NCI-H2196 treated with DMSO at 0.1 percent for 48 hours (cell line): ENCODE measurements around the gene DHX8.
"Not testable (repeated sequence)": the region's sequence is repeated elsewhere in the genome, so short reads cannot be mapped to it uniquely, and the experiment has no call there.

Experiments
- DNase-seq: peaks from one replicate; lab custom pipeline; 2025; ENCODE audit not compliant: unreplicated experiment; lab: John Stamatoyannopoulos, UW

Gene DHX8

DNA sequence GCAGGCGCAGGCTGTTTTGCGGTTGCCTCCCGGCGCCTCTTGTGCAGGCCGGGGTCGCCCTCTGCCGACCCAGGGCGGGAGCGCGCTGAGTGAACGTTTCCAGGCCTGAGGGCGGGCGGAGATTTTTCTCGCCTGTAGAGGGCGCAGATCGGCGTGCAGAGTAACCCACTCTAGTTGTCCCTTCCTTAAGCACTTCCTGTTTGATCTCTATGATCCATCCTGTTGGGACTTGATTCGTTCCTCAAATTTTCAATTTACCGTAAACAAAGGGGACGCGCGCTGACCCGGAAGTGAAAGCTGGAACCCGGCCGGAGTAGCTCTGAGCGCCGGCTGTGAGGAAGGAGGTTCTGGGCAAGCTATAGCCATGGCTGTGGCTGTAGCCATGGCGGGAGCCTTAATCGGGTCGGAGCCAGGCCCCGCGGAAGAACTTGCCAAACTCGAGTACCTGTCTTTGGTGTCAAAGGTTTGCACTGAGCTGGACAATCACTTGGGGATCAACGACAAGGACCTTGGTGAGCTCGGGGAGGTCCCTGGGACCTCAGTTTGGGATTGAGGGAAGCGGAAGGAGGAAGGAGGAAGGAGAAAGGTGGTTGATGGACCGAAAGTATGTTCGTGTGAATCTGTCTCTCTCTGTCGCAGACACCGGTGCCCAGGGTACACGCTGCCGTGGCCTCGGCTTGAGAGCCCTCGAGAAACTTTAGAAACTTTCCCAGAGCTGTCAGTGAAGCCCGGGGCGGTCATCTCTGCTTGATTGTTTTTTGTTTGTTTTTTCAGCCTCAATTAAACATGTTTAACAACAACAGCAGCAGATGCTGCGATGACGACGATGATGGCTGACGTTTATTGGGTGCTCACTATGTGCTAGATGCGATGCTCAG lies at the start of gene DHX8:
TSS of gene DHX8 (plus strand) at position 302 of the 878 bp plus-strand sequence. CDS start at position 365, 63 bp downstream.
- DNase-seq: peak; percentile 96

DNA sequence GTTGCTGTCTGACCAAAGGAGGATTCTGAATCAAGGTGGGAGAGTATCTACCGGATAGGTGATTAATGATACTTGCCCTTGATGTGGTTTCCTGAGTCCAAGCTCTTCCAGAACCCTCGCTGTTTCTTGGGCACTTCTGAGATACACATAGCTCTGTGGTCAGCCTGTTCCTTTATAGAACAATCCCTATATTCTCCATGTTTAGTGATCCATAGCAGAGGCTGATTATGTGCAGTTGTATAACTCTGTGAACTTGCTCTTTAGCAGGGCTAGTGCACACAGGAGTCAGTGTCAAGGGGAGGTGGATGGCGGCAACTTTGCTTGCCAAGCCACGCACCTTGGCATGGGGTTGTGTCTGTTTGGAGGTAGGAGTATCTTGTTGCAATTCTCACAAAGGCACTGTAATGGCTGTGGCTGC lies 48.9 kb upstream of the DHX8 start:
- DNase-seq: no peak

DNA sequence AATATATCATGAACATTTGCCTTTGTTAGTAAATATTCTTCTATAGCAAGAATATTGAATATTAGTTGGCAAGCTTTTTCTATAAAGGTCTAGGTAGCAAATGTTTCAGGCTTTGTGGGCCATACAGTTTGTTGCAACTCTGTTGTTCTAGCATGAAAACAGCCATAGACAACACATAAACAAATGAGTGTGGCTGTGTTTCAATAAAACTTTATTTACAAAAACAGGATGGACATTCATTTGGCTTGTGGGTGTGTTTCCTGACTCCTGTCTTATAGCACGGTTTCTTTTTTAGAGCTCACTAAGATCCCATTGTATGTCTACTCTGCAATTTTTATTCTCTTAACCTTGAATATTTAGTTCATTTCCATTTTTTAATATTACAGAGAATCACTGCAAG lies 46.0 kb upstream of the DHX8 start:
- no peak for DNase-seq

DNA sequence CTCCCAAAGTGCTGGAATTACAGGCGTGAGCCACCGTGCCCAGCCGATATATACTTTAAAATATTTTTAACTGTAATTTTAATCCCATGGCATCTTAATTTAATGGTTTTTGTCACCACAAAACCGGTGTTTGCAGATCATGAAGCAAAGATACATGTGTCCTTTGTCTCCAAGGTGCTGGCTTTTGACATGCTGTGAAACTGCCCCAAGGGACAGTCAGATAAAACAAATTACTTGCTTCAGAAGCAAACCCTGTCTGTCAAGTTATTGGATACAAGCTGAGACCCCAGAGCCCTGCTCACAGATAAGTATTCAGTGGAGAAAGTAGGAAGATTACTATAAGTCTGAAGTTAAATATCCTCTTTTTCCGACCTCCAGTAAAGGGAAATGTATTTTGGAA lies 45.1 kb upstream of the DHX8 start:
- no peak for DNase-seq

DNA sequence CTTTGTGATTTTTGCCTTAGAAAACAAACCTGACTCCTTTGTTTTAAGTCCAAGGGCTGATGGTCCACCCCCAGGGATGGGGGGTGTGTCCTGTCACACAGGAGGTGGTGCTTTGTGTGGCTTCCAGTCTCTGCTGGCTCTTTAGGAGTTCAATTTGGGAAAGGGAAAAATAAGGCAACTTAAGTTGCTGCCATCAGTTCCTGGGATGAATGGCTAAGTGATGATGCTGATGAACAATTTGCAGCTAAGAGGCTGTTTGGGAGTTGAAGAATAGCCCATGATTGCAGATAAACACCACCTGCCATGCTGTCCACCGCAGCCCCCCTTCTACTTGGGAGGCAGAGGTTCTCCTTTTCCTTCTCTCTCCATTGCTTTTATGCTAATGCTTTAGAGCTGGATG lies 44.7 kb upstream of the DHX8 start:
- no peak for DNase-seq

DNA sequence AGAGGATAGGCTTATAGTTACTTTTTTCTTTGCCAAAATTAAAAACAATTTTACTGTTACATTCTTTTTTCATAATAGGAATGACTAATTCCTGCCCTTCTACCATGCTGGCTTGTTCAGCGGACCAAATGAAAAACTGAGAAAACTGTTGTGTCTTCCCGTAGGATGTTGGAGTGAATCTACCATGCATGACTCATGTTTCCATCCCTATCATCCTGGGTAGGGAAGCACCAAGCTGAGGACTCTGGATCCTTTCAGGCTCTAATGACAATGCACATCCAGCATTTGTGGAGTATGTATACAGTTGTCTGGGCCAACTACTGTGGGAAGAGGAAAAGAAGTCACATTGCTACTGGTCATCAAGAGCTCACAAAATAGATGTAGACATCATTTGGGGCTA lies 41.1 kb upstream of the DHX8 start:
- DNase-seq: no peak

DNA sequence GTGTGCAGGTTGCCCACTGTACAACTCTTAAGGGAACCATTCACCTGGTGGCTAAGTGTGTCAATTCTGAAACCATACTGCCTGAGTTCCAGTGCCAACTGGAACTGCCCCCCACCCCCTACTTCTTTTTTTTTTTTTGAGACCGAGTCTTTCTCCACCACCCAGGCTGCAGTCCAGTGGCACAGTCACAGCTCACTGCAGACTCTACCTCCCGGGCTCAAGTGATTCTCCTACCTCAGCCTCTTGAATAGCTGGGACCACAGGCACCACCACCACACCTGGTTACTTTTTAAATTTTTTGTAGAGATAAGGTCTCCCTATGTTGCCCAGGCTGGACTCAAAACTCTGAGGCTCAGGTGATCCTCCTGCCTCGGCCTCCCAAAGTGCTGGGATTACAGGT lies 40.4 kb upstream of the DHX8 start:
- no peak for DNase-seq

DNA sequence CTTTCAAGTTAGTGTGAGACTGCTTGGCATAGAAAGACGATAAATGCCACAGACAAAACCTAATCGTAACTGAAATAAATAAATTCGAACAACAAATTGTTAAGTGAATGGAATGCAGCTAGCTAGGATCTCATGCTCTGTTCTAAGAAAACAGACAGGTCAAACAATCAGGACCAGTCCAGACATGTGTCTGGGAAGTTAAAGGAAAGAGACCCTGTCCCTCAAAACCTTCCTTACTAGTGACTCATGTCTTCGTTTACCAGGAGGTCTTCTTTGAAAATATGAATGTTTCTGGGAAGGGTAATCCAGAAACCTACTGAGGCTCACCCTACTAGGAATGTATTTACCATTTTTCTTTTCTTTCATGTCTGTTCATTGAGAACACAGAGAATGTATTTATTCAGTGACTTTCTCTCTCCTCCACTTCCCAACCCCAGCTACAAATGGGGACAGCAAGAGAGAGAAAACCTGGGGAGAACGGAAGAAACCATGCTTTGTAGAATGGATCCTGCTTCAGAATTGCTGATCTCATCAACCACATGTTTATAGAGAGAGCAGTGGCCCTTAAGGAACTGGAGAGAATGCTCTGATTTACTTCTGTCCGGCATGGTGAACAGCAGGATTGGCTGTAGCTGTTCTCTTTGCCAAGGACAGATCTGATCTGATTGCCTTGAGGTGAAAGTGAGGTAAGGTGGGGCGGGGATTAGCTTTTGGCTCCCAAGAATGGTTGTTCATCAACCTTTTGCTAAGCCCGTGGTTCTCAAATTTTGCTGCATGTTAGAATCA lies 39.4 kb upstream of the DHX8 start:
- no peak for DNase-seq

DNA sequence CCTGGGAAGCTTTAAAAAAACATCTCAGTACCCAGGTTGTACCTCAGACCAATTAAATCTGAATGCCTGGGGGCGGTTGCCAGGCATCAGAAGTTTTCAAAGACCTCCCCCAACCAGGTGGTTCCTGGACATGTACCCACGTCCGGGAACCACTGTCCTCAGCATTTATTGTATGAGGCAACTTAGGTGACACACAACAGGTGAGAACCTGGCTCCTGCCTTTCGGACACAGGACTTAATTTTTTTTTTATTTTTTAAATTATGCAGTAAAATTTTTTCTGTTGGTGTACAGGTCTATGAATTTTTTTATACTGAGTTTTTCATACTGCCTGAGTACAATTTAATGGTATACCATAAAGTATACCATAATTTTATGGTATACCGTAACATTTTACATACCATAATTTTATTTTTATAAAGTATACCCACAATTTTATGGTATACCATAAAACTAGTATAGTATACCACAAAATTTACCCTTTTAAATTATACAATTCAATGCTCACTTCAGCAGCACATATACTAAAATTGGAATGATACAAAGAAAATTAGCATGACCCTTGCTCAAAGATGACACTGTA lies 38.7 kb upstream of the DHX8 start:
- no peak for DNase-seq

DNA sequence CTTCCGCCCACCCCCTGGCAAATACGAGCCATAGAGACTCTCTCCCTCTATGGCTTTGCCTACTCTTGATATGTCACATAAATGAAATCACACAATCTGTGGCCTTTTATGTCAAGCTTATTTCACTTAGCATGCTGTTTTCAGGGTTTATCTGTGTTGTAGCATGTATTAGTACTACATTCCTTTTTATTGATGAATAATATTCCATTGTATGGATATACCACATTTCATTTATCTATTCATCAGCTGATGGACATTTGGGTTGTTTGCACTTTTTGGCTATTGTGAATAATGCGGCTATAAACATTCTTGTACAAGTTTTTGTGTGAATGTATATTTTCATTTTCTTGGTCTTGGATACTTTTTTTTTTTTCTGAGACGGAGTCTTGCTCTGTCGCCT lies 37.0 kb upstream of the DHX8 start:
- no peak for DNase-seq

DNA sequence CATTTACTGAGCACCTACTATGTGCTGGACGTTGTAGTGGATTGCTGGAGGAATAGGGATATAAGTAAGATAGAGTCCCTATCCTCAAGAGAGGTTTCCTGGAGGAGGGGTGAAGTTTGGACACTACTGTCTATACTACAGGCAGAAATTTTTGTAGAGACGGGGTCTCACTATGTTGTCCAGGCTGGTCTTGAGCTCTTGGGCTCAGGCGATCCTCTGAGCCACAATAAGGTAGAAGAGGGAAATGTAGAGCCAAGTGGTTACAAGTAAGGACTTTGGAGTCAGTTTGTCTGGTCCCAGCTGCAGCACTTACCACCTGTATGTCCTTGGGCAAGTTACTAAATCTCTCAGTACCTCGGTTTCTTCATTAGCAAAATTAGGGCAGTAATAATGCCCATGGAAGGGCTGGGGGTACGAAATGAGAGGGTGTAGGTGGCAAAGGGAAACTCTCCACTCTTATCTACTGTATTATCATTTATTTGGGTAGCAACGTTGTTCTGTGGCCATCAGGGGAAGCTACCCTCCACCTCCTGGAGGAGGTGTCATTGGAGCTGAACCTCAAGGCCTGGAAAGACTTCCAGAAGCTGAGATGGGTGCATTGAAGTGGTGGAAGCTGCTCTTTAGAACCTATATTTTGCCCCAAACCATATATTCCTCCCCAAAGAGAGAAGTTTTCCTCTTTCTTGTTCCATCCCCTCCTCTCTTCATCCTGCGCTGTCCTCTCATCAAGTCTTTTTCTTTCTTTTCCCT lies 34.9 kb upstream of the DHX8 start:
- DNase-seq: no peak

DNA sequence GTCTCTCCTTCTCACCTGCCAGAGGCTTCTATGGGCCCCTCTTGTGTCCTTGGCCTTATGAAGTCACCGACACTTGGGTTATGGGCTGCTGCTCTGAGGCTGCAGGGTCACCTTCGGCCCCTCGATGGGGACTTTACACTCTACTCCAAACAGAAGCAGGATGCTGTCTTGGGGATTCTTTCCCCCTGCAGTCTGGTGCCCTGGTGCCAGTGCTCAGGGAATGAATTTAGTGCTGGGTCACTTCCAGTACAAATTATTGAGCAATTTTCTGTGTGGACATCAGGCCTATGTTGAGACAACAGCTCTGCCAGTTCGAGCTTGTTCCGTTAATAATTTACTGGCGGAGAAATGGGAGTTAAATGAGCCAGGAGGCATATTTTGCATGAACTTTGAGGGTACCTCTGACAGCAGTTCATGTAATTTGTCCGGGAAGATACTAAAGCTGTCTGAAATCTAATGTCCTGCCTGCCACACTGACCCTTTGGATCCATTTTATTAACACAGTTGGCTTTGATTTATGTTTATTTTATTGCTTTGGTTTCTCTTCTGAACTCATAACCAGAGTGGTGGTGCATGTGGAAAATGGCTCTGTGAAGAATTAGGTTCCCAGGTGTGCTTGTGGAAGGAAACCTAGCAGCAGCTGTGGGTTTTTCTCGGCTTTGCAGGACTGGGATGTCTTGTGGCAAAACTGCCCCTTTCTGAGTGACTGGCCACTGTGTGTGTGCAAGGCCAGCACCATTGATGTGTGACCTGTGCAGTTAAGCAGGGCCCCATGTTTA lies 34.1 kb upstream of the DHX8 start:
- no peak for DNase-seq

DNA sequence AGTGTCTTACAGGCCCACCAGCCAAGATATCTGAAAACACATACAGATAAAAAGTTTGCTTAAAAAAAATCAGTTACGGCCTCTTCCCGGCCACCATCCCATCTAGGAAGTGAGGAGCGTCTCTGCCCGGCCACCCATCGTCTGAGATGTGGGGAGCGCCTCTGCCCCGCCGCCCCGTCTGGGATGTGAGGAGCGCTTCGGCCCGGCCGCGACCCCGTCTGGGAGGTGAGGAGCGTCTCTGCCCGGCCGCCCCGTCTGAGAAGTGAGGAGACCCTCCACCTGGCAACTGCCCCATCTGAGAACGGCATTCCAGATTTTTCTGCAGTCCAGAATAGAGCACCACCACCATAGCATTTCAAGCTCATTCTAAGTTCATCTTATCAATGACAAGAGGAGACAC lies 33.0 kb upstream of the DHX8 start:
- DNase-seq: not testable (repeated sequence)

DNA sequence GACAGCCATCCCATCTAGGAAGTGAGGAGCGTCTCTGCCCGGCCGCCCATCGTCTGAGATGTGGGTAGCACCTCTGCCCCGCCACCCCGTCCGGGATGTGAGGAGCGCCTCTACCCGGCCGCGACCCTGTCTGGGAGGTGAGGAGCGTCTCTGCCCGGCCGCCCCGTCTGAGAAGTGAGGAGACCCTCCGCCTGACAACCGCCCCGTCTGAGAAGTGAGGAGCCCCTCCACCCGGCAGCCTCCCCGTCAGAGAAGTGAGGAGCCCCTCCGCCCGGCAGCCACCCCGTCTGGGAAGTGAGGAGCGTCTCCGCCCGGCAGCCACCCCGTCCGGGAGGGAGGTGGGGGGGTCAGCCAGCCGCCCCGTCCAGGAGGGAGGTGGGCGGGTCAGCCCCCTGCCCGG lies 32.0 kb upstream of the DHX8 start:
- DNase-seq: not testable (repeated sequence)

DNA sequence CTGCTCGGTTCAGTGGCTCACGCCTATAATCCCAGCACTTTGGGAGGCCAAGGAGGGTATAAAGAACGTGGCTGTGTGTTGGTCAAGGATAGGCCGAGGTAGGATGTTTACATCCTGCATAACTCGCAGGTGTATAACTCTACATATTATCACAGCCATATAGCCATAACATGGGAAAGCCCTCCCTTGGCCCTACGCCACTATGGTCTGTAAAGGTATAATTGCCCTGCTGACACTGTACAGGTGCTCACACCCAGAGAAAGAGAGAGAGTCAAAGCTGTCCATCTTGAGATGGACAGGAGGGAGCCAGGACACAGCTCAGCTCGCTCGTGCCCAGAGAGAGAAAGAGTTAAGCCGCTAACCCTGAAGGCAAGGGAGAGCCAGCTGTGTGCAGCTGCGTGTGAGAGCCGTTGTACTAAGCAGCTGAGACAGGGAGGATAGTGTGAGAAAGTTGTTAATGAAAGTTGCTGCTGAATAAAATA lies 30.4 kb upstream of the DHX8 start:
- DNase-seq: no peak

DNA sequence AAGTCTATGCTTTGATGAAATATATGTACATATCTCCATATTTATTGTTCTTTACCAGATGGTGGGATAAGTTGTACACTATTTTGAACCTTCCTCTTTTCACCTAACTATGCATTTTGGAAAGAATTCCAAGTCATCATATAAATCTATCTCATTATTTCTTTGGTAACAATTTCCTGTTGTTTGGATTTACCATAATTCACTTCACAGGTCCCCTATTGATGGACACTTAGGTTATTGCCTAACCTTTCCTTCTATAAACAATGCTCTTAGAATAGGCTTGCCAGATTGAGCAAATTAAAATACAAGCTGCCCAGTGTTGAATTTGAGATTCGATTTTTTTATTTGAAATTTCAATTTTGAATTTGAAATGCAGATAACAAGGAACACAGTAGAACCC lies 28.9 kb upstream of the DHX8 start:
- DNase-seq: no peak

DNA sequence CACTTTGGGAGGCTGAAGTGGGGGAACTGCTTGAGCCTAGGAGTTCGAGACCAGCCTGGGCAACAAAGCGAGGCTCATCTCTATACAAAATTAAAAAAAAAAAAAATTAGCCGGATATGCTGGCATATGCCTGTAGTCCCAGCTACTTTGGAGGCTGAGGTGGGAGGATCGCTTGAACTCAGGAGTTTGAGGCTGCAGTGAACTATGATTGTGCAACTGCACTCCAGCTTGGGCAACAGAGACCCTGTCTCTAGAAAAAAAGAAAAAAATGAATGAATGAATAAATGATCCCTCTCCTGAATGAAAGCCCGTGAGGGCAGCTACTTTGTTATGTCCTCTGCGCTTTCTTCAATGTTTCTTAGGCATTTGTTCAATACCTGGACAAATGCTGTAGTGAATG lies 27.7 kb upstream of the DHX8 start:
- DNase-seq: no peak

DNA sequence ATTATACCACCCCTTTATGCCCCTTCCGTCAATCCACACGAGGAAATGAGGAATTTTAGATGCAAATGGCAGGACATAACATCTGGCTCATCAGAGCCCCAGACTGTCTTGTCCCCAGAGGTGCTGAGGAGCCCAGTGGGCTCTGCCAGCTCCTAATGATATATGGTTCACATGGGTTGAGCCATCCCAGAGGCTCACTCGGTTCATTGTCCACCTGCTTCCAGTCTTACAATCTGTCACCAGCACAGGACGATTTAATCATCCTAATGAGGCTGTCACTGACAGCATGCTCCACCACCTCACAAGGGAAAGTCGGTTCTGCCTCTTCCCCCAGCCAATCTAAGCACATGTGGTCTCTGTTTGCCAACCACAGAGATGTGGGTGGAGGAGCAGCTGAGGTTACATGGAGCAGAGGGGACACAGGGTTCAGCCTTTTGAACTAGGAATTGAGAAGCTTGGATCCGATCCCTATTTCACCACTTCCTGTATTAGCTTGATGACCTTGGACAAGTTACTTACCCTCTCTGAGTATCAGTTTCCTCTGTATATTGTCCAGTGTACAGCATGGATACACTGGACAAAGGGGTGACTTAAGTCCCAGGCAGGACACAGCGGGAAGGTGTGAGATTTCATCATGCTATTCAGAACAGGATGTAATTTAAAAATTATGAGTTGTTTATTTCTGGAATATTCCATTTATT lies 27.0 kb upstream of the DHX8 start:
- DNase-seq: peak; percentile 67

DNA sequence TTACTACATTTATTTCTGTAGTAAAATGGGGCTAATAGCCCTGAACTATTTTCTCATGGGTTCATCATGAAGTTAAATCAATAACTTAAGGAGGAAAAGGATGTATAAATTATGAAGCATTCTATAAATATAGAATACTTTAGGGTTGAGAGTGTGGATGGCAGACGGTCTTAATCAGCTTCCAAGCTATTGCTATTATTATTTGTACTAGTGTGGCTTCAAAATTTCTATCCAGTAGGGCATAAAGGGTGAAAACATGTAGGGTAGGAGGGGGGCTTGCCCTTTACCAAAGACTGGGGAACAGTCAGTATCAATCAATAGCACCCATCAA lies 26.4 kb upstream of the DHX8 start:
- no peak for DNase-seq

DNA sequence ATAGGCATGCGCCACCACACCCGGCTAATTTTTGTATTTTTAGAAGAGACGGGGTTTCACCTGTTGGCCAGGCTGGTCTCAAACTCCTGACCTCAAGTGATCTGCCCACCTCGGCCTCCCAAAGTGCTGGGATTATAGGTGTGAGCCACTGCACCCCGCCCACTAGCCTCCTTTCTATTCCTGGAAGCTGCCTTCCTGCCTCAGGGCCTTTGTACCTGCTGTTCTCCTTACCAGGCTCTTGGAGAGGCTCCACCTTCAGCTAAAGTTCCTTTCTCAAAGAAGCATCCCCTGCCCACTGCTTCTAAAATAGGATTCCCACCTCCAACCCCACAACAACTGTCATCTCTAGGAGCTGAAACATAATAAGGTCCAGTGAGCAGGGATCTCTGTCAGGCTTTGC lies 23.9 kb upstream of the DHX8 start:
- not testable (repeated sequence) for DNase-seq
